HS-5 (cell line): ENCODE data around the gene CAT.

ENCODE experiments used
- DNase-seq: peaks from one replicate; pipeline ENCODE4 v3.0.0-alpha.2; 2012; ENCODE audit warnings: low read depth

Gene CAT

DNA sequence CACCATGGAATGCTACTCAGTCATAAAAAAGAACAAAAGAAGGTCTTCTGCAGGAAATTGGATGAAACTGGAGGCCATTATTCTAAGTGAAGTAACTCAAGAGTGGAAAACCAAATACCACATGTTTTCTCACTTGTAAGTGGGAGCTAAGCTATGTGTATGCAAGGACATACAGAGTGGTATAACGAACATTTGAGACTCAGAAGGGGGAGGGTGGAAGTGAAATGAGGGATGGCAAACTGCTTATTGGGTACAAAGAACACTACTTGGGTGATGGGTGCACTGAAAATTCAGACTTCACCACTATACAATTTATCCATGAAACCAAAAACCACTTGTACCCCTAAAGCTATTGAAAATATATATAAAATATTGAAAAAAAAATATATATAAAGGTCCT, 13.4 kb upstream of the CAT start:
- no peak for DNase-seq

GRCh38 chr11:34425867-34426266, 12.9 kb upstream of the CAT start:
- DNase-seq, result no peak

DNA sequence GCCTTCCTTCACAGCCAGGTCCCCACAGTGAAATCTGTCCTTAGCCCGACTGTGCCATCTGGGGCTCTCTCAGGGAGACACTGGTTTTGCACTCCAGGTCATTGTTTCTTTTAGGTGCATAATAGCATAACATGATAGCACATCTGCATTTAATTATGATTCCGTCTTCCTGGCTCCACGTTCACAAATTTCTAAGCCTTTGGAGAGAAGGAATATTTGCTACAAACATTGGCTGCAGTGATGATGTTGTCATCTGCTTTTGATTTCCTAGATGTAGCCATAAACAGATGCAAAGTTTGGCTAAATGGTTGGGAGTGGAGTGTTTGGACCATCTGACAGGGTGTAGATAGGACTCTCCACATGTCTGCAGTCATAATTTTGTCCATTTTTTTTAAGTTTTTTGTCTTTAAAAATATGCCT, 12.0 kb upstream of the CAT start:
- DNase-seq, result peak; percentile 86

- peak; percentile 85 for DNase-seq
Observed at GRCh38 chr11:34427186-34427805, 11.4 kb upstream of the CAT start.

- no peak for DNase-seq
Observed at GRCh38 chr11:34431979-34432378, 6.8 kb upstream of the CAT start.

- no peak for DNase-seq
Observed at GRCh38 chr11:34432822-34433221, 5.9 kb upstream of the CAT start.

DNA sequence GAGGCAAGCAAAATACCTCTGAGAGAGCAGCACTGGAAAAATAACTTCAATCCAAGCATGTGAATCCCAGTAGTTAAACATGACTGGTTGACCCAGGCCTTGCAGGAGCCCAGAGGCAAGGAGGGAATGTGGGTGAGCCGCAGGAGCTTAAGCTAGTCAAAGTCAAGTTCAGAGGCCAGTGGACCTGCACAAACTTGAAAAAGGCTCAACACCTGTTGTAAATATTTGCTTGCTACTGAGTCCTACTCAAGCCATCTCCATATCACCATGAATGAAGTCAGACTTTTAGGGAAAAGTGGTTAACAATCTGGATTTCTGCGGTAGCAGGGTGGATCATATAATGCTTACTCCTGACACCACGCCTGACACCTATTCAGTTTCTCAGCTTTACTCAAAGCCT, 4.8 kb upstream of the CAT start:
- no peak for DNase-seq

DNA sequence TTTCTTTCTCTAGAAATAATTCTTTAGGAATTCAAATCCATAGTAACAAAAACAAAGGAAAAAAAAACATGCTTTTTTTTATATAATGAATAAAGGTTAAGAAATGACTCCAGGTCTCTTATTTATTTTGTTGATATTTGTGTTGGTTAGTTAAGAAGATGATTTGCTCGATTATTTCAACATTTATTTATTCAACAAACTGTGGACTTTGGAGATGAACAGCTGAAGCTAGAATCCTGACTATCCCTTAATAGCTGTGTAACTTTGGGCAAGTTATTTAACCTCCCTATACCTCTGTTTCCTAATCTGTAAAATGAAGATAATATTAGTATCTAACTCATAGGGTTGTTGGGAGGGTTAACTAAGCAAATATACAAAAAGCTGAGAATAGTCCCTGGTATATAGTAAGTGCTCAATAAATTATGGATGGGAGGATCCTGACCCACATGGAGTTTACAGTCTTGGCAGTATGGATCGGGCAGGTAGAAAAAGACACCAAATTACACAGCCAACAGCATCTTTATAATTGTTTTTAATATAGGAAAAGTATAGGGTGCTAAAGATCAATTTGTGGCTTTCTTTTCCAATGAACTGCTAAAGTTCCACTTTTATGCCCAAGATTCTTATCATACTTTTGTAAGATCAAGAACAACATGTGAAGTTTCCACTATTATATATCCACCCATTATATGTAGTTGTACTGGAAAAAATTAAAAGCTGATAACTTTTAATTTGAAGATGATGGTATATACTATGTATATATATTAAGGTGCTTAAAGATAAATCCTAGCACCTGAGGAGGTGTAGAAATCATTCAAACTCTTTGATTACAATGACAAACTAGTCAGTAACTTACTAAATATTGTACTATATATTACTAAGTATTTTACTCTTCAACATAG, 1.3 kb upstream of the CAT start:
- no peak for DNase-seq

DNA sequence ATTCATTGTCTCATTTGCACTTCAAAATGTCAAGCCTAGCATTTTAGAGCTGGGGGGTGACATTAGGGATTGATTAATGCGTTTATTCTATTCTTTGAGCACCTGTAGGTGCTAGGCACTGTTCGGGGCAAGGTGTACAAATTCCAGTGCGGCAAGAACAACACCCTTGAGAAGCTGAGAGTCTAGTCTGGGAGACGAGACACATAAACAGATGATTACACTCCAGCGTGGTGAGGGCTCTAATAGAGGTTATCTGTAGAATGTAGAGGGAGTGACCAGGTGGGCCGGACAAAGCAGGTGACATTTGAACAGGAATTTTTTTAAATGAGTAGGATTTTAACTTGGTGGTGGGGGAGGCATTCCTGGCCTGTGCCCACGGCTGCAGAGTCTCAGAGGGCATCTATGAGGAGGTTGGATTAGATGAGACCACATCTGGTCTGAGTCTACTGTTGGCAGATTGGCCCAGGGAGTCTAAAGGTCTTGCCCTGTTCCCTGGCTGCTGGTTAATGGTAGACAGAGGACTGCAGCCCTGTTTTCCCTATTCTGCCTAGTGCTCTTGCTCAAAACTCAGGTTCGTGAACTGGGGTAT, 970 bp downstream of the CAT start:
- no peak for DNase-seq

DNA sequence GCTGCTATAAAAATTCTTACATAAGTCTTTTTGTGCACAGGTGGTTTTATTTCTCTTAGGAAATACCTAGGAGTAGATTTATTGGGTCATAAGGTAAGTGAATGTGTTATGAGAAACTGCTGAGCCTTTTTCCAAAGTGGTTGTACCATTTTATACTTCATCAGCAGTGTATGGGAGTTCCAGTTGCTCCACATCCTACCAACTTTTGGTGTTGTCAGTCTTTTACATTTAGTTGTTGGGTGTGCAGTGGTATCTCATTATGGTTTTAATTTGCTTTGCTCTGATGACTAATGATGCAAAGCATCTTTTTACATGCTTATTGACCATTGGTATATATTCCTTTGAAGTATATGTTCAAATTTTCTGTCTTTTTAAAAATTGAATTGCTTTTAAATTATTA, 3.1 kb downstream of the CAT start:
- DNase-seq, result no peak

DNA sequence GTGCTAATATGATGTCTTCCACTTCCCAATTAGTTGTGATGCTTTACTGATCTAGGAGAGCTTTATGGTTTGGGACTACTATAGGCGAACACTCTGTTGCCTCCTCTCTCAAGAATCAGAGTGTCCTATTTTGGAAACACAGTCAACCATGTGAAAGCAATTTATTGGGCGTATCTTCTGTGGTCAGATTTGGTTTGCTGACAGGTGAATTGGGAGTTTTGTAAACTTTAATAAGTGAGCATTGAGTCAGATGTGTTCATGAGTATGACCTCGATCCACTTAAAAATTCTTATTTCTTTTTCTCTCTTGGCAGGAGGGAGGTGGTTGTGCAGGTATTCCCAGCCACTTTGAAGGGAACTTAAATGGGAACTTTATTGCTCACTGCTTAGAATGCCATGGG, 4.4 kb downstream of the CAT start:
- no peak for DNase-seq

DNA sequence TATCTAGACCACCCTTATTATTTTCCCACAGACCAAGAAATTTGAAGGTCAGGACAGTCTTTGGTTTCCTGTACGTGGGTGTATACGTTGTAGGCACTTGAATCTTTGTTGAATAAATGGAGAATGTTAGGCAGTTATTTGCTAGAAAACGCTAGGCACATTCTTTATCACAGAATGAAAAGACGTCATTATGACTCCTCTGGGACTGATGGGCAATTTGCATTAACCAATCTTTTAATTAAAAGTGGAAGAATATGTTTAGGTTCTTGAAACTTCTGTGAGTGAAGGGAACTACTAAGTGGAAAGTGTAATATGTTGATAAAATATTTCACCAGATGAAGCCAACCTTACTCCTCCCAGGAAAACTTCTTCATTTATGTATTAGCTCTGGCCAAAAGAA, 5.7 kb downstream of the CAT start:
- no peak for DNase-seq

GRCh38 chr11:34445956-34446355, 7.2 kb downstream of the CAT start:
- DNase-seq, result no peak

DNA sequence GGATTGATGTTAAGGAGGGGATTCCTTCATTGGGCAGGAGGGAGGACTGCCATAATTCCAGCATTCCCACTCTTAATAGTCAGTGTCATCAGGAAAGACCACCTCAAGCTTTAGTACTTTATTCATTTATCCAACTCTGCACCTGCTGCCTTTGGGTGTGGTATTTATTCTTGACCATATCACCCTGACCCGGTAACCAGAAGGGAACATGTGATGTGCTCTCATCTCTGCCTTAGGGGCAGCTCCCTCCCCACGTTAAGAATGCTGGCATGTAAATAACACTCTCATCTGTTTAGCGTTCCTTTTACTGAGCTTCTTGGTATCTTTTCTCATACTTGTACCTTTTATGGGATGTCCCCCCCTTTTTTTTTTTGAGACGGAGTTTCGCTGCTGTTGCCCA, 7.7 kb downstream of the CAT start:
- DNase-seq, result no peak

DNA sequence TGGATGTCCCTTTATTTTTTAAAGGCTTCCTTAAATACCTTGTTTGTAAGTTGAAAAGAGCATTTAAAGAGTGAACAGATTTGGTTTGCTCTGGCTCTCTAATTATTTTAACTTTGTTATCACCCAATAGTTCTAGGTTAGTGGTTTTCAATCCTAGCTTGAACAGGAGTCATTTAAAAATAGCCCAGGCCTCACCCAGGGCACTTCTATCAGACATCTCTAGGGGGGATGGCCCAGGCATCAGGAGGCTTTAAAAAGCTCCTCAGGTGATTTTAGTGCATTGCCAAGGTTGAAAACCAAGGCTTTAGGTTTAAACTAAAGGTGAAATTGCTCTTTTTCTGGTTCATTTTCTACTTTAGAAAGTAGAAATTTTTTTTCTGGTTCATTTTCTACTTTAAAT, 8.3 kb downstream of the CAT start:
- DNase-seq, result no peak

- DNase-seq, result no peak
Observed at GRCh38 chr11:34448223-34448994, 9.7 kb downstream of the CAT start.

GRCh38 chr11:34449013-34449412, 10.3 kb downstream of the CAT start:
- DNase-seq, result no peak

- no peak for DNase-seq
Observed at GRCh38 chr11:34451053-34451452, 12.3 kb downstream of the CAT start.

DNA sequence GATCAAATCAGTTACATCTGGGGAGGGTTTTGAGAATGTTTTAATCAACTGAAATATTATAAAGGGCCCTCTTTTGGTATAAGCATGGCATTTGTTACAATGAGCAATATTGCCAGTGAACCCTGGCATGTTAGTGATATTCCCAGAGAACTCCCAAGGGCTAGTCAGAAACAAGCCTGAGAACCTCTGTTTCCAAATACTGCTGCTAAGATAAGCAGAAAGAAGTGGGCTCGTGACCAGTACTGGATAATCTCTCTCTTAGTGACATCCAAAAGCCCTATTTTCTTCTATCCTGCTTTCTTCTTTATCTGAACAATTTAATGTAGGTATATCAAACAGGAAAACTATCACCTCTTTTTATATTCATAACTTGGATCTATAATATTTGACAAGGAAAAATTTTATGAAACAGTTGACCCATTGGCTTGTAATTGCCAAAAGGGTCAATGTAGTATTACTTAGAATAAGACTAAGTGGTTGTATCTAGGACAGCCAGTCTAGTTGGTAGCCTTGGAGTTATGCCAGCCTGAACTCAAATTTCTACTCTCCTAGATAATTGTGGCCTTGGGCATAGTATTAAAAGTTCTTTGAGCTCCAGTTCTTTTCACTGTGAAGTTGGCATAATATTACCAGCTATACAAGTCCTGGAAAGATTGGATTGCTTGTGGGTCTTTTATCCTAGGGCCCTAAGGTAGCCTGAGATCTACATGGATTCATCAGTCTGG, 15.7 kb downstream of the CAT start:
- DNase-seq, result no peak

- no peak for DNase-seq
Observed at GRCh38 chr11:34457607-34458006, 18.9 kb downstream of the CAT start.

DNA sequence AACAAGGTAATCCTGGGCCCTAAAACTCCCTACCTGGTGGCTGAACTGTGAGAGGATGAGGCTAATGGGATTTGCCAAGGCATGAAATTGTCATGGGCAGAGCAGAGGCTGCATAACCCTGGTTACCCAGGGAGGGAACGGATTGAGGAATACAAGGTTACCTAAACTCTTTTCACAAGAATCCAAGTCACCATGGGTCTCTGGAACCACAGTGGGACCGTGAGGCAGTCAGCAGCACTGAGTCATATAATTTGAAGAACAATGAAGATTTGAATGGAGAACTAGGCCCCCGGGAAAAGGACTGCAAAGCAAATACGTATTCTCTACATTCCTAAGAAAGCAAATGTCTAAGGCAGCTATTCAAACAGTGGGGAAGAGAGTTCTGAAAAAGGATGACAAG, 19.8 kb downstream of the CAT start:
- DNase-seq, result no peak
